NOMO-1 (cell line): Measurements from ENCODE around the gene ZDHHC1.

Experiments
- DNase-seq, 2 experiments: peaks; one replicate each; lab custom pipeline; 2025; ENCODE audit not compliant: unreplicated experiment in 2 of 2; lab: John Stamatoyannopoulos, UW

The ZDHHC1 gene

GRCh38 chr16:67413978-67414911 lies 2.0 kb downstream of the ZDHHC1 start:
- DNase-seq, result no peak

DNA sequence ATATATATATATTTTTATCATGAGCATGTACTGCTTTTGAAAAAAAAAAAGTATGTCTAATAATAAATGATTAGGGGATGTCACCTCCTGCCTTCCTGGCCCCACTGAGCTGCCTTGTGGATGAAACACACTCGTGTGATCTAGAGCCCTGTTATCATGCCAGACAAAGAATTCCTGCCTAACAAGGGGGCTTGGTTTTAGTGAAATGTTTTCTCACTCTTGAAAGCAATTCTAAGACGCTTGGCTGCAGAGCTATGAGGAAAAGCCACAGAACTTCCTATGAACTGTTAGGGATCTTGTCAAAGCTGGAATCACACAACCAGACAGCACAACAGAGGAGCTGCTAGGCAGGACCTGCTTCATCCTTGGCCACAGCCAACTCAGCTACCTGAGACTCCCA lies 4.0 kb downstream of the ZDHHC1 start:
- no peak for DNase-seq

DNA sequence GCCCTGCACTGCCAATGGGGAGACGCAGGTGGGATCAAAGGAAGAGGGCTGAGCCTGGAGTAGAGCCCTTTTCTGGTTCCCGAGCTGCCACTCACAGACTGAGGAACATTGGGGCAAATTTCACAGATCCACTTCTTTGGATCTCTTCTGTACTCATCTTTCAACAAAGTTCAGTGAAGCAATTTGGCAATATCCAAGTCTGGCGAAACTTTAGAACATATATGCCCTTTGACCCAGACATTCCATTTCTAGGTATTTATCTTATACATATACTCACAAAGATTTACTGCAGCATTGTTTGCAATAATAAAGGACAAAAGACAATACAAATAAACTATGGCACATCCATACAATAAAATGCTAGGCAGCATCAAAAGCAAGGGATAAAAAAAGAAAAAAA lies 4.9 kb downstream of the ZDHHC1 start:
- no peak for DNase-seq

DNA sequence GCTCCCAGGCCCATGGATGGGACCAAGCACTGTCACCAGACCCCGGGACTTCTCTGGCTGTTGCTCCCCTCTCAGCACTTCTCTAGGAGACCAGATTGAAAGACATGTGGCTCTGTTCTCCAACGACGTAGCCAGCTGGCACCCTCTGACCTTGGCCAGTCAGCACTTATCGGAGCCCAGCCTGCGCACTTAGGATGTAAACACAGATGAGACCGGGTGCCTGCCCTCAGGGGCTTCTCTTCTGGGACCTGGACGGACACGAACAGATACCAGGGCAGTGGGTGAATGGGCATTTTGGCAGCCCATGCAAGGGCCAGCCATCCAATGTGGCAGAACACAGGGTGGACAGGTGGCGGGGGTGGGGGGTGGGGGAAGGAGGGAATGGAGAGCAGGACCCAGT lies 6.6 kb downstream of the ZDHHC1 start:
- no peak for DNase-seq

GRCh38 chr16:67407788-67408452 lies 8.4 kb downstream of the ZDHHC1 start:
- no peak for DNase-seq

GRCh38 chr16:67407176-67407787 lies 9.0 kb downstream of the ZDHHC1 start:
- DNase-seq, result no peak

DNA sequence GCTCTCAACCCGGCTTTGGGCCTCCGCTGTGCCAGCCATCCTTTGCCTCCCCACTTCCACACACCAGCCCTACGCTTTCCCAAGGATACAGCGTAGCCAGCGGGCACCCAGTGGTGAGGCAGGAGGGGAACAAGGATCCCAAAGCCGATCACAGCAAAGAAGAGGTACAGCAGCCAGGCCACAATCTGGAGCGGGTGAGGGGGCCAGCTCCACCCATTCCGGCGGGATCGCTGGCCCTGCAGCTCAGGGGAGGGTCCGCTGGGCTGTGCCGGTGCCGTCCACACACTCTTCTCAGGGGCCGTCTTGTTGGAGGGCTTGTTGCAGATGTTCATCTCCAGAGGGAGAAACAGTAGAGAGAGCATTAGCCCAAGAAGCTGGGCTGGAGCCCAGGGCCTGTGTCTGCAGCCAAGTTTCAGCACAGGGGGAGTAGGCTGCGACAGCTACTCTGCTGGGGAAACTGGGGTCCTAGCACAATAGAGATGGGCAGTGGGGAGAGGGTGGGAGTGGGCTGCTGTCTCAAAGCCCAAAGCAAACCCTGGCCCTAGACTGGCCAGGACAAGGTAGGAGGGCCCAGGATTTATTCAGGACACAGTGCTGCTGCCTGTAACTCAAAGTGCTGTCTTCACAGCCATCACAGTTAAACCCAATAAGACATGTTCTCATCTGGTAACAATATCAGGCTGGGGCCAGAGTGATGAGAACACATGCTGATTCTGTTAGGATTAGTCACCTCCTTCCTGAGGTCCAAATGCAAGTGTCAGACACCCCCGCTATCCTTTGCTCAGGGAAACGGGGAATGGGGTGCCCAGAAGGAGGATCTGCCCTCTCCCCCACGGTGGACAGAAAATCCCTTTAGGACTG lies 9.9 kb downstream of the ZDHHC1 start:
- DNase-seq, result no peak

GRCh38 chr16:67405336-67405735 lies 10.9 kb downstream of the ZDHHC1 start:
- DNase-seq, result no peak

GRCh38 chr16:67404740-67405226 lies 11.5 kb downstream of the ZDHHC1 start:
- DNase-seq, result no peak

GRCh38 chr16:67403976-67404555 lies 12.2 kb downstream of the ZDHHC1 start:
- no peak for DNase-seq

DNA sequence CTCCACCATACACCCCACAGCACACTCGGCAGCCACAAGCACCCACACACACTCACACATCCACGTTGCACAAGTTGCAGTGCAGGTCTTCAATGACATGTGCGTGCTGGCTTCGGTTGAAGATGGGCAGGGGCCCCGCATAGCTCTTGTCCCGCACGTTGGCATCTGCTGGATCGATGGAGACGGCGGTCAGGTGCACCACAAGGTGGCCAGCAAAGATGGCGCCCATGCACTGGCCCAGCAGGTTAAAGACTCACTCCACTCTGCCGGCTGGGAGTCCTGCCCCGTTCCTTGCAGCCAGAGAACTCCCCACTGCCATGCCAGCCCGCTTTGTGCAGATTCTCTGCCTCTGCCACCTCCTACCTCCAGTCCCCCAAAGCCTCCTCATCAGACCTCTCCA lies 15.4 kb downstream of the ZDHHC1 start:
- no peak for DNase-seq

GRCh38 chr16:67399749-67400704 lies 16.2 kb downstream of the ZDHHC1 start:
- DNase-seq, result no peak

DNA sequence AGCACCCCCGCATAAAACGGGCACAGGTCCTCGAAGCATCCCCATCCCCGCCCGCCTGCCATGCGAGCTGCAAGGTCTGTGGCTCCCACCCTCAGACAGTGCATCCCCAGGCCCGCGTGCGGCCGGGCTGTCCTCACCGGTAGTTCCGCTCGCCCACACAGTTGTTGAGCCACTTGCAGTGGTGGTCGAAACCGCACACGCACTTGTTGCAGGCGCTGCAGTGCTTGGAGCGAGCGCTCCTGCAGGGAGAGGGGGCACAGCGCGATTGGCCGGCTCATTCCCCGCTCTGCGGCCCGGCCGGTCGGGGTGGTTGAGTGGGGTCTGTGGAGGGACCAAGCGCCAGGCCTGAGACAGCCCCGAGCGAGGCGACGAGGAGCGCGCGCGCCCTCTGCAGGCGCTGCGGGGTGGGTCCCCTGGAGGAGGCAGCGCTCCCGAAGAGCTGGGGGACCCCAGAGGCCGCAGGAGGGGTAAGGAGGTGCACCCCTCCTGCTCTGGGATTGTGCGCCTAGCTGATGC lies 17.0 kb downstream of the ZDHHC1 start:
- peak; percentile 7 to 40 for DNase-seq

DNA sequence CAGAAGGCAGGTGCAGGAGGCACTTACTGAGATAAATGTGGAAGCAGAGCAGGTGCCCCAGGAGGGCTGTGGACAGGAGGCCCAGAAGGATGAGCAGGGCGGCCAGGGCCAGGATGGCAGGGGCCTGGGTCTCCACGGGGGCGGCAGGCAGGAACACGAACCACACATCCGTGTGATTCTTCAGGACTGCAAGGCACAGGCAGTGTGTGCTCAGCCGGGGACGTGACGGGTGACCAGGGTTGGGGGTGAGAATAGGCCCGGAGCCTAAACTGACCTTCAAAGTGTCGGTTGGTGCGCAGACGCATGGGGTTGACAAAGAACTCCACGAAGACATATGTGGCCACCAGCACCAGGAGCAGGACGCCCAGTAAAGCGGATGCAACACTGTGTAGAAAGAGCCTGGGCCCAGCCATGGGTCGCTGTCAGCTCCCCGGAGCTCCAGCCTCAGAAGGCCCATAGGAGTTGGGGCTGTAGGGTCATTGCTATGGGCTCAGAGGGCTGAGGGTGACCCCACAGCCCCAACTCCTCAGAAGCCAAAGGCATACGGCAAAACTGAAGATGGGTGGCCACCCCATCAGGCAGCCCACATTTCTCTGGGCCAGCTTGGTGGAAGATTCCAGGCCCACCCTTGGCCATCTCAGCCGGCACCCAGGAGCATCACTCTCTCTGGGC lies 17.6 kb downstream of the ZDHHC1 start:
- no peak for DNase-seq

DNA sequence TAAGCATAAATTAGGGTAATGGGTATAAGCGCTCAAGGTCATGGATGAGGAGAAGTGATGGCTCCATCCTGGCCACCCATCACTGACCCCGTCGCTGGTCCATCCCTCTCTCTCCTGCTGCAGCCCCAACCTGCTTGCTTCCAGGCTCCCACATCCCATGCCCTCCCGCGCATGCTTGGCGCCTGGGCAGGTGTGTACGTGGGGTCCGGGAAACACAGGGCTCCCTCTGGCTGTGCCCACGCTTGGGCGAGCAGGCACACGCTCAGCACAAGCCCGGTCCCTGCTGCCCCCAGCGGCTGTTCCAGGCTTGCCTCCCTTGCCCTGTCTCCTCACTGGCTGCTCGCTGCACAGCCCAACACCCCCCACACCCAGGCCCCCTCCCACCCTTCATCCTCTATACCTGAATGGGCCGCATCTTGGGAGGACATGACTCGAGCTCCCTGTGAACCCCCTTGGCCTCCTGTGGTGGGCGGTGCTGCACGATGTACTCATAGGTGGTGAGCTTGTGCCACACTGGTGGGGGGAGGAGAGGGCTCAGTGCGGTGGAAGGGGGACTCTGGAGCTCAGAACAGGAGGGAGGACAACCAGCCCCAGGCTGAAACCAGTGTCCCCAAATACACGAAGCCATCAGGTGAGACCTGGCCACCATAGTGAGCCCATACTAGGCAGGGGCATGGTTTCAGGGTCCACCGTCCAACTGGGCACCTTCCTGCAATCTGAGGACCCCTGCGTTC lies 18.3 kb downstream of the ZDHHC1 start:
- DNase-seq, result no peak

- no peak for DNase-seq
Measured at GRCh38 chr16:67397036-67397801, 19.1 kb downstream of the ZDHHC1 start.
